Panc1 (cell line): ENCODE data around the gene NRP2. TPM values are rescaled to one million over a fixed set of nuclear protein-coding genes. Genes with fewer than 3 reads are reported as not detected.

Source experiments
- ATAC-seq: fragments of 200-7000 bp; cut with Tn5 transposase; 2 replicates; pipeline ENCODE4 v1.9.1; 2020; ENCODE audit warnings: mild to moderate bottlenecking, moderate library complexity
- BruUV-seq: library from RNA; stranded (reverse); fragments of 400-500 nt; replicated peaks from 2 replicates; lab custom pipeline; 2021; lab: Mats Ljungman, UMichigan
- CTCF ChIA-PET: fragments of 300-600 bp; sonication (Branson Sonifier 250); formaldehyde crosslinking; loops from one replicate; lab custom pipeline; 2022; ENCODE audit warnings: antibody characterized with exemption; lab: Charles Lee
- POLR2A ChIA-PET: fragments of 300-600 bp; sonication (Branson Sonifier 250); formaldehyde crosslinking; loops from one replicate; lab custom pipeline; 2022; ENCODE audit warnings: antibody characterized with exemption; lab: Charles Lee
- DNase-seq: peaks from one replicate; pipeline ENCODE4 v3.0.0-alpha.2; 2010; ENCODE audit warnings: low read depth, low spot score
- H3K27ac ChIP-seq: 2 replicates; pipeline ENCODE4 v1.5.1; 2011; ENCODE audit warnings: mild to moderate bottlenecking, low read length, inconsistent platforms
- H3K27me3 ChIP-seq: fragments of 200-500 bp; sonication (Bioruptor generic); 2 replicates; pipeline ENCODE4 v1.6.0; 2014; ENCODE audit warnings: low read length, inconsistent platforms; ENCODE audit not compliant: control insufficient read depth, insufficient read depth
- H3K36me3 ChIP-seq: fragments of 200-500 bp; sonication (Bioruptor generic); 2 replicates; pipeline ENCODE4 v1.5.1; 2014; ENCODE audit warnings: inconsistent platforms, mild to moderate bottlenecking, low read length, moderate library complexity; ENCODE audit not compliant: control insufficient read depth, insufficient read depth
- H3K4me1 ChIP-seq: 2 replicates; pipeline ENCODE4 v1.5.1; 2011; ENCODE audit warnings: inconsistent platforms, mild to moderate bottlenecking, low read length, moderate library complexity; ENCODE audit not compliant: control insufficient read depth, insufficient read depth
- H3K4me3 ChIP-seq, 2 experiments: 2 replicates each; pipeline ENCODE4 v1.5.1; 2011 to 2012; ENCODE audit warnings: low read depth in 2 of 2, low read length in 2 of 2, mild to moderate bottlenecking in 2 of 2, inconsistent platforms in 1 of 2, moderate library complexity in 1 of 2
- H3K9me3 ChIP-seq: fragments of 200-500 bp; sonication (Bioruptor generic); 2 replicates; pipeline ENCODE4 v1.5.1; 2014; ENCODE audit warnings: low read depth, mild to moderate bottlenecking, inconsistent platforms, low read length, moderate library complexity; ENCODE audit not compliant: control insufficient read depth, insufficient read depth
- POLR2AphosphoS5 ChIP-seq: IDR thresholded peaks from 2 replicates; pipeline ENCODE4 v1.6.1; 2012; ENCODE audit warnings: mild to moderate bottlenecking, low read depth, low read length, moderate library complexity
- SIN3A ChIP-seq: IDR thresholded peaks from 2 replicates; pipeline ENCODE4 v1.6.1; 2012; ENCODE audit warnings: low read depth, mild to moderate bottlenecking, low read length, moderate library complexity, borderline replicate concordance; ENCODE audit not compliant: insufficient read depth
- TCF7L2 ChIP-seq: IDR thresholded peaks from 2 replicates; pipeline ENCODE4 v1.6.1; 2011; ENCODE audit warnings: mild to moderate bottlenecking, low read depth, low read length, inconsistent platforms
- in situ Hi-C: cut with HindIII; loops from 2 replicates; pipeline ENCODE4 v1.10.0; 2016; ENCODE audit warnings: low sequenced_read_pairs, low pct_unique_long_range_greater_than_20kb
- intact Hi-C: fragments of 100-400 bp; cut with micrococcal nuclease; formaldehyde crosslinking; loops from one replicate; pipeline ENCODE4 v1.10.0; 2022; ENCODE audit not compliant: unreplicated experiment
- total RNA-seq: library from RNA; stranded (reverse); gene quantifications from one replicate; pipeline ENCODE4 v1.2.1, GENCODE V29; 2021; ENCODE audit not compliant: unreplicated experiment
- TF ChIP-seq, protein P1 (sequence below): fragments of 450-650 bp; IDR thresholded peaks from 2 replicates; pipeline ENCODE4 v1.5.1; 2017; ENCODE audit warnings: mild to moderate bottlenecking
- TF ChIP-seq, protein P2 (sequence below), 2 experiments: IDR thresholded peaks; 2 replicates each; pipeline ENCODE4 v1.6.1; 2011 to 2012; ENCODE audit warnings: low read depth in 2 of 2, control low read depth in 1 of 2, low read length in 1 of 2, mild to moderate bottlenecking in 1 of 2, moderate library complexity in 1 of 2; ENCODE audit not compliant: insufficient read depth in 1 of 2

Gene NRP2
- total RNA-seq, 1 experiment from 2014 or later = 6.7 TPM

DNA sequence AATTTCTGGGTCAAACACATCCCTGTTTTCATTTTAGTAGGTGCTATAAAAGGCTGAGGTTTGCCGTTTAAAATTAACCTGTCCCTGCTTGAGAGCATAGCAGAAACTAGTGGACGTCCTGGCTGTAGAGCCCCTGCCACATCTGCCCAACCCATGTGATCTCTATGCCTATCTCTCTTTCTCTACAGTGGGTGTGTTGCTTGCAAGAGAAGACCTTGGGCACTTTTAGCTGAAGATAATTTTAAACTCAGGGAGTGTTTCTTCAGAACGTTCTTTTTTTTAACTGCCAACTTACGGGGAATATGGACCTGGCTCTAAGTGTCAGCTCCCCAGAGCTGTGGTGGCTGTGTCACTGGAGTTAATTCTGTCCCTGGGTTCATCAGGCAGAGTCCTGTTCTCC is 100.6 kb downstream of the NRP2 start:
- intact Hi-C loops = no loop called here
- CTCF ChIA-PET = no interaction called here
- Histone ChIP-seq H3K4me1 (no peaks in the 10 kb centered on the region), H3K27ac (no peak overlapping the region), H3K36me3 (no peaks in the 10 kb centered on the region), H3K27me3 (peaks cover 22% of the 10 kb centered on the region), H3K4me3 (no peak overlapping the region), H3K9me3 (no peaks in the 10 kb centered on the region)
- TF ChIP-seq, protein P1, sequence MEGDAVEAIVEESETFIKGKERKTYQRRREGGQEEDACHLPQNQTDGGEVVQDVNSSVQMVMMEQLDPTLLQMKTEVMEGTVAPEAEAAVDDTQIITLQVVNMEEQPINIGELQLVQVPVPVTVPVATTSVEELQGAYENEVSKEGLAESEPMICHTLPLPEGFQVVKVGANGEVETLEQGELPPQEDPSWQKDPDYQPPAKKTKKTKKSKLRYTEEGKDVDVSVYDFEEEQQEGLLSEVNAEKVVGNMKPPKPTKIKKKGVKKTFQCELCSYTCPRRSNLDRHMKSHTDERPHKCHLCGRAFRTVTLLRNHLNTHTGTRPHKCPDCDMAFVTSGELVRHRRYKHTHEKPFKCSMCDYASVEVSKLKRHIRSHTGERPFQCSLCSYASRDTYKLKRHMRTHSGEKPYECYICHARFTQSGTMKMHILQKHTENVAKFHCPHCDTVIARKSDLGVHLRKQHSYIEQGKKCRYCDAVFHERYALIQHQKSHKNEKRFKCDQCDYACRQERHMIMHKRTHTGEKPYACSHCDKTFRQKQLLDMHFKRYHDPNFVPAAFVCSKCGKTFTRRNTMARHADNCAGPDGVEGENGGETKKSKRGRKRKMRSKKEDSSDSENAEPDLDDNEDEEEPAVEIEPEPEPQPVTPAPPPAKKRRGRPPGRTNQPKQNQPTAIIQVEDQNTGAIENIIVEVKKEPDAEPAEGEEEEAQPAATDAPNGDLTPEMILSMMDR = no peak
- no peak for TF ChIP-seq TCF7L2
- TF ChIP-seq, protein P2, sequence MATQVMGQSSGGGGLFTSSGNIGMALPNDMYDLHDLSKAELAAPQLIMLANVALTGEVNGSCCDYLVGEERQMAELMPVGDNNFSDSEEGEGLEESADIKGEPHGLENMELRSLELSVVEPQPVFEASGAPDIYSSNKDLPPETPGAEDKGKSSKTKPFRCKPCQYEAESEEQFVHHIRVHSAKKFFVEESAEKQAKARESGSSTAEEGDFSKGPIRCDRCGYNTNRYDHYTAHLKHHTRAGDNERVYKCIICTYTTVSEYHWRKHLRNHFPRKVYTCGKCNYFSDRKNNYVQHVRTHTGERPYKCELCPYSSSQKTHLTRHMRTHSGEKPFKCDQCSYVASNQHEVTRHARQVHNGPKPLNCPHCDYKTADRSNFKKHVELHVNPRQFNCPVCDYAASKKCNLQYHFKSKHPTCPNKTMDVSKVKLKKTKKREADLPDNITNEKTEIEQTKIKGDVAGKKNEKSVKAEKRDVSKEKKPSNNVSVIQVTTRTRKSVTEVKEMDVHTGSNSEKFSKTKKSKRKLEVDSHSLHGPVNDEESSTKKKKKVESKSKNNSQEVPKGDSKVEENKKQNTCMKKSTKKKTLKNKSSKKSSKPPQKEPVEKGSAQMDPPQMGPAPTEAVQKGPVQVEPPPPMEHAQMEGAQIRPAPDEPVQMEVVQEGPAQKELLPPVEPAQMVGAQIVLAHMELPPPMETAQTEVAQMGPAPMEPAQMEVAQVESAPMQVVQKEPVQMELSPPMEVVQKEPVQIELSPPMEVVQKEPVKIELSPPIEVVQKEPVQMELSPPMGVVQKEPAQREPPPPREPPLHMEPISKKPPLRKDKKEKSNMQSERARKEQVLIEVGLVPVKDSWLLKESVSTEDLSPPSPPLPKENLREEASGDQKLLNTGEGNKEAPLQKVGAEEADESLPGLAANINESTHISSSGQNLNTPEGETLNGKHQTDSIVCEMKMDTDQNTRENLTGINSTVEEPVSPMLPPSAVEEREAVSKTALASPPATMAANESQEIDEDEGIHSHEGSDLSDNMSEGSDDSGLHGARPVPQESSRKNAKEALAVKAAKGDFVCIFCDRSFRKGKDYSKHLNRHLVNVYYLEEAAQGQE (IDR thresholded peaks at IDR 0.05; ENCODE audit: insufficient read depth in 1 of 2, low read depth in 2 of 2, low read length in 1 of 2) = no peak
- TF ChIP-seq POLR2AphosphoS5 = no peak
- TF ChIP-seq SIN3A = no peak
- POLR2A ChIA-PET = no interaction called here
- ATAC-seq (no peak), DNase-seq (no peak)
- in situ Hi-C loops = no loop called here
- BruUV-seq = no TSS peak

DNA sequence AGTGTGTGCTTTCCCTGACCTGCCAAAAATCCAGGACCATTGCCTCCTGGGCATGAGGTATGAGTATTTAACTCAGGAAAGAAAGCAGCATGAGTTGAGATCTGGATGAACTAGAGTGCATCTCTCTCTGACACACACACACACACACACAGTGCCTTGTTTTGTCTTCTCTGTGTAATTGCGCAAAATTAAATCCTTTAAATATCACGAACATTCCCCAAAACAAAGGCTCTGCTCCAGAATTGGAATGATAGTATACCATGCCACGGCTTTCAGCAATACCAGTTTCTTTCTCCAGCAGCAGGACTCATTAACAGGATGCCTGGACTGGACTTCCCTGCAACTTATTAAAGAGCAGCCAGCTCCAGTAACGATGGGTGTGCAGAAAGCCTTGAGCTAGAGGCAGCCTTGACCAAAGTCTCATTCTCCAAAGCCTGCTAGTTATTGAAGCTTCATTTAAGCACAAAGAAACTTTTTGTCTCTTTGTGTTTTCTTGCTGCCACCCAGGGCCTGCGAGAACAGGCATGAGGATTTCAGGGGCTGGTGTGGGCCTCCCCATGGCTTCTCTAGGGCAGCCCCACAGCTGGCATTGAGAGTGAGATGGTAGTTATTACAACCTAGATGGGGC is 101.7 kb downstream of the NRP2 start:
- H3K9me3 ChIP-seq = no peaks in the 10 kb centered on the region
- H3K36me3 ChIP-seq = no peaks in the 10 kb centered on the region
- H3K4me1 ChIP-seq = no peaks in the 10 kb centered on the region
- intact Hi-C loops = no loop called here
- DNase-seq = no peak
- ChIA-PET POLR2A (no interaction called here), CTCF (no interaction called here)
- BruUV-seq = no TSS peak
- in situ Hi-C loops = no loop called here
- no peak overlapping the region for H3K27ac ChIP-seq
- TF ChIP-seq POLR2AphosphoS5 (no peak), TCF7L2 (no peak), SIN3A (no peak)
- TF ChIP-seq, protein P1 = no peak
- TF ChIP-seq, protein P2 (IDR thresholded peaks at IDR 0.05; ENCODE audit: insufficient read depth in 1 of 2, low read depth in 2 of 2, low read length in 1 of 2) = no peak
- H3K4me3 ChIP-seq = no peak overlapping the region
- peaks cover 22% of the 10 kb centered on the region for H3K27me3 ChIP-seq
- no peak for ATAC-seq
